T-helper 22 cell (primary cell): ENCODE results near the gene TNFSF4.

Experiments
- DNase-seq: peaks from one replicate; pipeline ENCODE4 v3.0.0-alpha.2; 2020; ENCODE audit warnings: low read depth

Gene TNFSF4

DNA sequence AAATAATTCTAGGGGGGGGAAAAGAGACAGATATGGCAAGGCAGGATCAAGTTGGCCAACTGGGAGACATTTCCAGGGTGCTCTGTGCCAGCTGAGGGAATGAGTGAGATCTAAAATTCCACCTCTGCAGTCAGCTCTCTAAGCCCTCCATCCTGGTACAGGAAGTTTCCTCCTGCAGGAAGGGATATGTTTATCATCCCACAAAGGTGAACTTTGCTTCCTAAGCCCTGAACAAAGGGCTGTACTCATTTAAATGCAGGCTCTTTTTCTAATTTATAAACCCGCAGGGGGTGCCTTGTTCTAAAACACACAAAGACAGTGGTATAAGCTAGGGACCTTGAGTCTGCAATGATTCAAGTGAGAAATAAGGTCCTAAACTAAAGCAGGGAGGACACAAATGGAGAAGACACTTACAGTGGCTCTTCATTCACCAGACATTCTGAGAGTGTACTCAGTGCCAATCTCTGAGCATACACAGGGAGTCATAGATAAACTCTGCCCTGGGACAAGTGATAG is 3.6 kb upstream of the TNFSF4 start:
- DNase-seq, result no peak

GRCh38 chr1:173210283-173210682 is 3.2 kb upstream of the TNFSF4 start:
- DNase-seq, result no peak

- DNase-seq, result no peak
These were observed 1.7 kb upstream of the TNFSF4 start for GRCh38 chr1:173208868-173209267.

- no peak for DNase-seq
These were observed 1.0 kb upstream of the TNFSF4 start for GRCh38 chr1:173208146-173208545.

DNA sequence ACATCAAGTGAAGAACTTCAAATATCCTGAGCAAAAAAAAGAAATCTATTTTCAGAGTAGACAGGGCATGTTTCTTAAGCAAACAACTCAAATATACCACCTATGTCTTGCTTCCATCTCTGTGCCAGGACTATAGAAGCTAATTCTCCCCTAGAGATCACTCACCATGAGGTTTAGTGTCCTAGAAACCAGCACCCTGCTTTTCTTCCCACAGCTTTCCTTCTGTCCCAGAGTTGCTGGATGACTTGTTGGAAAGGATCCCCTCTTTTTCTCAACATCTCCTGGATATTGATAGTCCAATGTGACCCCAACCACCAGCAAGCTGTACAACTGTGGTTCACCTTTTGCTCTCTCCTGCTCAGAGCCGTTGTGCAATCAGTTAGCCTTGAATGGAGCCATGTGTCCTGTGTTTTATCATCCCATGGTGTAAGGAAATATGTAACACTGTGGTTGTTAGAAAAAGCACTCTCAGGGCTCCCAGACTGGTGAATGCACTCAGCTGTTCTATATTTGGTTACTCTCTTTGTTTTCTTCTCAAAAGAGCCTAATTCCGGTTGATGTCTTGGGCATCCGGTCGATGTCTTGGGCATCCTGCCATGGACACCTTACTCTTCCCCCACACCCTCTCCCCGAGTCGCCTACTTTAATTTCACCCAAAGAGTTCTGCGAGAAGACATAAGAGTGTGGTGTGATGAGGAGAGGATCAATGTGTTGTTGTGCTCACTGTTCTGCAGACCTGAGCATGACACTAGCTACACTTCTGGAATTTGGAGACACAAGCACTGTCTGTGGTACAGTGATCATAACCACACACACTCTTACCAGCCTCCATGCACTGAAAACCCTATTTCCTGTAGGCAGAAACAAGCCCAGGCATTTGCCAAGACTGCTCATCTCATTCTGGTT is 1.7 kb downstream of the TNFSF4 start:
- DNase-seq, result no peak

GRCh38 chr1:173204693-173205092 is 2.4 kb downstream of the TNFSF4 start:
- DNase-seq, result no peak

- DNase-seq, result no peak
These were observed 4.5 kb downstream of the TNFSF4 start for GRCh38 chr1:173202424-173203145.

DNA sequence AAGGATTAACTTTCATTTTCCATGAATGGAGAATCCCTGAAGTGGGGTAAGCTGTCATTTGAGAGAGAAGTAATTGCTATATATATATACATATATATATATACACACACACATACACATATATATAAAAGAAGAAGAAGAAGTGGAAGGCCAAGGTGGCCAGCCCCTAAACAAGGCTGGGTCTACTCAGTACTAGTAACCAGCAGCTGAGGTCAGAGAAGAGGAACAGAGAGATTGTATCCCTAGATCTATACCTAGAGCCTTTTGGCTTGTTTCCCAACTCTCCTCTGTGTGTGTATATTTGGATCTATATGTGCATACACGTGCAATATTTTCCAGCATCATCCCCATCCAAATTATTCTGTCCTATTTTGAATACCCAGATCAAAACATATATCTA is 5.2 kb downstream of the TNFSF4 start:
- no peak for DNase-seq

GRCh38 chr1:173195596-173196088 is 11.5 kb downstream of the TNFSF4 start:
- DNase-seq, result no peak

GRCh38 chr1:173193639-173194038 is 13.5 kb downstream of the TNFSF4 start:
- no peak for DNase-seq

- no peak for DNase-seq
These were observed 16.0 kb downstream of the TNFSF4 start for GRCh38 chr1:173191011-173191705.

GRCh38 chr1:173190101-173190936 is 16.8 kb downstream of the TNFSF4 start:
- DNase-seq, result no peak

- DNase-seq, result no peak
These were observed 19.4 kb downstream of the TNFSF4 start for GRCh38 chr1:173187671-173188237.

DNA sequence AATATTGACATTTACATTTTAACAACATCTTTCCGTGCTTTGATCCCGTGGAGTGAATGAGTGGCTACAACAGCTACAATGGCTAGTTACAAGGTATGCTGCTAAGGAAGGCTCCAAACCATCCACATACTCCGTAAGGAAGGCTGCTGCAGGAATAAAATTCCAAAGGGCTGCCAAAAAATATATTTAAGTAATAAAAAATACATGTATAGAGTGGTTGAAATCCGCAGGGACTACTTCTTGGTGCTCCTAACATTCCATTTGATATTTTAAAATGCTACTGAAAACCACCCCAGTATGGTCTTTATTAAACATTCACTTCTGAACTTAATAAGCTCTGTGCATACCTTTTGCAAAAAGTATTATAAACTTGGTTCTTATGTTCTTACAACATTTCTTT is 25.3 kb downstream of the TNFSF4 start:
- no peak for DNase-seq

- DNase-seq, result no peak
These were observed 30.9 kb downstream of the TNFSF4 start for GRCh38 chr1:173176246-173176645.

DNA sequence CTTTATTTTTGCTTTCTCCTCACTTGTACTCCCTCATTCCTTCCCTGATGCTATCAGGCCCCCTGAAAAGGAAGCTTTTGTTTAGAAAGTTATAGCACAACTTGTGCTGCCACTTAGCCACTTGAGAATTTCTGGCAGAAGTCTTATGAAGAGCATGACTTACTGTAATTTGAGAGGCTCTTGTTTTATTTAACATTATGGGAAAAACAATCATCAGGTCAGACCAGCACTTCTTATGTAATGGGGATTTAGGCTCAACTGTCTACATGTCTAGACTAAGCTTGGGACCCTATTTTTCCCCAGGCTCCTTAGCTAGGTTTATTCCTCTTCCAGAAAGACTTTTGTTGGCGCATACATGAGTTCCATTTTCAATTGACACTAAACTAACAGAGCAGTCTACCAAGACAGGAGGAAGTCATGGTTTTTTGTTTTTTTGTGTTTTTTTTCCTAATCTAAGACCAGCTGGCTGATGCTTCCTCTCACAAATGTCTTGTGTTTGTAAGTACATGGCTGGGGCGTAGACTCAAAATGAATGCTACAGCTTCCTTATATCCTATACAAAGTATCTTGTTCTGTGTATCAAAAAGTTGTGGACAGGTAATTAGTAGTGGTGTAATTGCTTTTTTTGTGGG is 31.5 kb downstream of the TNFSF4 start:
- DNase-seq, result no peak

DNA sequence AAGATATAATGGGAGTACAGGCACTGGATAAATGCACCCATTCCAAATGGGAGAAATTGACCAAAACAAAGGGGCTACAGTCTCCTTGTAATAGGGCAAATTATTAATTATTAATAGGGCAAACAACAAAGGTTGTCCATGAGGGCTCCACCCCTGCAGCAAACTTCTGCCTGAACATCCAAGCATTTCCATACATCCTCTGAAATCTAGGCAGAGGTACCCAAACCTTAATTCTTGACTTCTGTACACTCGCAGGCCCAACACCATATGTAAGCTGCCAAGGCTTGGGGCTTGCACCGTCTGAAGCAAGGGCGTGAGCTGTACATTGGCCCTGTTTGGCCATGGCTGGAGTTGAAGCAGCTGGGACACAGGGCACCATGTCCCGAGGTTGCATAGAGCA is 33.7 kb downstream of the TNFSF4 start:
- no peak for DNase-seq

GRCh38 chr1:173171152-173171551 is 36.0 kb downstream of the TNFSF4 start:
- DNase-seq, result no peak

DNA sequence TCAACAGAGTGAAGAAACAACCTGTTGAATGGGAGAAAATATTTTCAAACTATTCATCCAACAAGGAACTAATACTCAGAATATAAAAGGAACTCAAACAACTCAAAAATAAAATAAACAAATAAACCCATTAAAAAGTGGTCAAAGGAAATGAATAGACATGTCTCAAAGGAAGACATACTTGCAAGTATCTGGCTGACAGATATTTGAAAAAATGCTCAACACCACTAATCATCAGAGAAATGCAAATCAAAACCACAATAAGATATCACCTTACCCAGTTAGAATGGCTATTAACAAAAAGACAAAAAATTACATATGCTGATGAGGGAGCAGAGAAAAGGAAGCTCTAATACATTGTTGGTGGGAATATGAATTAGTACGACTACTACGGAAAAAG is 38.2 kb downstream of the TNFSF4 start:
- no peak for DNase-seq

DNA sequence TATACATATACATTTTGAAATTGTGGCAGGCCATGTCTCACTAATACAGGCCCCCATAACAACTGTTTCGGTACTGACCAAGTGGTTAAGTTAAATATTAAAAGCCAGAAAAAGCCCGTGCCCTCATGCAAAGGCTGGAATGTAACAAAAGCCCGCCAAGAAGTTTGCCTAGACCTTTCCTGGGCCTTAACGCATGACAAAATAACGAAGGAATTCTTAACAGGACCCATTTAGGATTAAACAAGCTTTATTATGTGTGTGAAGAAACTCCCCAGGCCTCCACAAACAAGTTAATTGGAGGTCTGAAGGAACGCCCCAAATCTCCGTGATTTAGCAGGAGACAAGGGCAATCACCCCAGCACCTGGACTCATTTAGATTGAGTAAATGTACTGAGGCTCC is 42.4 kb downstream of the TNFSF4 start:
- DNase-seq, result no peak

DNA sequence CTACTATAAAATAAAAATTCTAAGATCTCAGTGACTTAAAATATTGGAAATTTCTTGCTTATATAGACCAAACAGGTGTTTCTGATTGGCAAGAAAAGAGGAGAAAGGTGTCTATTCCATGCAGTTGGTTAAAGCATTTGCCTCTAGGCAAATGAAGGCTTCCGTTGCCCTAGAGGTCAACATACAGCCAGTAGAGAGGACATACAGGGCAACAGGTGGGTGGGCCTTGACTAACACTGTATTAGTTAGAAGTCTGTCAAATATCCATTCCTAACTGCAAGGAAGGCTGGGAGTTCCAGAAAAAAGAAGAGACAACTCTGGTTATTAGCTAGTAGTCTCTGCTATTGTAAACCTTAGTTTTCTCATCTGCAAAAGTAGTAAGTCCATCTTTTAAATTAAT is 43.0 kb downstream of the TNFSF4 start:
- no peak for DNase-seq
